GM12891 (cell line): ENCODE data around the gene FAM174C.
A peak's percentile ranks its signal among the peaks of the same experiment; 100 is the strongest.

Experiments used
- DNase-seq: peaks from one replicate; pipeline ENCODE4 v3.0.0; 2011; ENCODE audit warnings: low spot score; ENCODE audit not compliant: insufficient read length
- FAIRE-seq: peaks from 2 replicates; lab custom pipeline; 2011; peaks lifted over from hg19 to GRCh38; lab: Jason Lieb, UNC
- PAX5 ChIP-seq: IDR thresholded peaks from 2 replicates; pipeline ENCODE4 v1.6.1; 2011; ENCODE audit warnings: low read length, moderate library complexity, mild to moderate bottlenecking; ENCODE audit not compliant: insufficient read depth, severe bottlenecking
- POLR2A ChIP-seq: IDR thresholded peaks from 2 replicates; pipeline ENCODE4 v1.6.1; 2011; ENCODE audit warnings: low read depth, low read length, control low read depth
- POLR2AphosphoS5 ChIP-seq: IDR thresholded peaks from 2 replicates; pipeline ENCODE4 v1.6.1; 2011; ENCODE audit warnings: low read depth, low read length, control low read depth
- POU2F2 ChIP-seq: IDR thresholded peaks from 2 replicates; pipeline ENCODE4 v1.6.1; 2011; ENCODE audit warnings: low read depth, mild to moderate bottlenecking, control low read depth, low read length, moderate library complexity
- SPI1 ChIP-seq: IDR thresholded peaks from 2 replicates; pipeline ENCODE4 v1.6.1; 2011; ENCODE audit warnings: low read depth, low read length, control low read depth
- TAF1 ChIP-seq: IDR thresholded peaks from 2 replicates; pipeline ENCODE4 v1.6.1; 2011; ENCODE audit warnings: low read depth, low read length, control low read depth

The FAM174C gene

GRCh38 chr19:1269065-1269477 lies 6.3 kb upstream of the FAM174C start, which contains the start of gene CIRBP:
Gene CIRBP, plus strand, starts transcription at chr19:1269332. Its CDS starts 1,602 bp downstream, at chr19:1270934.
- DNase-seq: peak; percentile 97
- TF ChIP-seq TAF1 (peak; percentile 96), POLR2AphosphoS5 (peak; percentile 99), PAX5 (peak; percentile 99), POU2F2 (peak; percentile 93), POLR2A (peak; percentile 98), SPI1 (no peak)
- FAIRE-seq: no peak

- TF ChIP-seq POU2F2 (no peak; the same call in 1 of the 2 replicates), POLR2A (peak; percentile 89), SPI1 (no peak), TAF1 (no peak), PAX5 (no peak), POLR2AphosphoS5 (peak; percentile 92)
- FAIRE-seq (peak; percentile 98), DNase-seq (peak; percentile 88)
Measured at GRCh38 chr19:1269478-1270212, 5.7 kb upstream of the FAM174C start.

GRCh38 chr19:1270213-1270853 lies 5.0 kb upstream of the FAM174C start:
- no peak; the same call in 1 of the 2 replicates for TF ChIP-seq POU2F2
- no peak for TF ChIP-seq PAX5
- no peak for TF ChIP-seq TAF1
- no peak for TF ChIP-seq SPI1
- no peak; the same call in 1 of the 2 replicates for TF ChIP-seq POLR2A
- TF ChIP-seq POLR2AphosphoS5: no peak
- no peak for DNase-seq
- no peak for FAIRE-seq

GRCh38 chr19:1270854-1271527 lies 4.3 kb upstream of the FAM174C start:
- no peak for DNase-seq
- FAIRE-seq: no peak
- TF ChIP-seq POLR2AphosphoS5 (0 out of 2 replicates have a peak, but pooled peaks have one; percentile 31), POU2F2 (no peak; the same call in 1 of the 2 replicates), PAX5 (no peak)

- no peak for FAIRE-seq
- TF ChIP-seq POU2F2 (peak; percentile 9; the same call in 1 of the 2 replicates), POLR2AphosphoS5 (peak; percentile 20; the same call in 1 of the 2 replicates), PAX5 (no peak)
- DNase-seq: no peak
Measured at GRCh38 chr19:1271528-1272422, 3.6 kb upstream of the FAM174C start.

- no peak for DNase-seq
- no peak for TF ChIP-seq SPI1
- no peak for TF ChIP-seq POLR2AphosphoS5
- no peak for TF ChIP-seq TAF1
- no peak for TF ChIP-seq POLR2A
- no peak for TF ChIP-seq PAX5
- no peak for TF ChIP-seq POU2F2
- no peak for FAIRE-seq
Measured at GRCh38 chr19:1272423-1273262, 2.7 kb upstream of the FAM174C start.

- FAIRE-seq: peak; percentile 5
- DNase-seq: no peak
- TF ChIP-seq POLR2AphosphoS5: peak; percentile 94
- no peak for TF ChIP-seq POU2F2
- TF ChIP-seq POLR2A: peak; percentile 87
- TF ChIP-seq PAX5: no peak
- no peak for TF ChIP-seq SPI1
- TF ChIP-seq TAF1: no peak
Measured at GRCh38 chr19:1273263-1274041, 1.9 kb upstream of the FAM174C start.
